GM12878 (cell line): ENCODE results near the gene PIGL. TPM values are rescaled to one million over a fixed set of nuclear protein-coding genes. Genes with fewer than 3 reads are reported as not detected.

Experiments
- ATAC-seq: fragments of 200-7000 bp; cut with Tn5 transposase; 3 replicates; pipeline ENCODE4 v1.9.1; 2020; ENCODE audit warnings: mild to moderate bottlenecking, moderate library complexity
- BruUV-seq: library from RNA; stranded (reverse); fragments of 400-500 nt; replicated peaks from 2 replicates; lab custom pipeline; 2021; lab: Mats Ljungman, UMichigan
- CTCF ChIA-PET: fragments of 300-600 bp; sonication (Branson Sonifier 250); formaldehyde crosslinking; extraction: SDS; loops from one replicate; lab custom pipeline; 2021; ENCODE audit warnings: inconsistent platforms; lab: Yijun Ruan, JAX
- POLR2A ChIA-PET: fragments of 350-600 bp; formaldehyde crosslinking; extraction: SDS; loops from one replicate; lab custom pipeline; 2021; ENCODE audit warnings: inconsistent platforms; lab: Charles Lee
- RAD21 ChIA-PET: fragments of 300-600 bp; sonication (Branson Sonifier 250); formaldehyde crosslinking; loops from one replicate; lab custom pipeline; 2023; ENCODE audit warnings: antibody characterized with exemption; ENCODE audit not compliant: unreplicated experiment; lab: Charles Lee
- SMC1A ChIA-PET: fragments of 300-600 bp; sonication (Branson Sonifier 250); formaldehyde crosslinking; loops from one replicate; lab custom pipeline; 2023; ENCODE audit not compliant: unreplicated experiment, uncharacterized antibody; lab: Charles Lee
- DNase-seq: peaks from one replicate; pipeline ENCODE4 v3.0.0-alpha.2; 2011; ENCODE audit warnings: low read depth, low spot score
- FAIRE-seq: peaks from 3 replicates; lab custom pipeline; 2011; peaks lifted over from hg19 to GRCh38; lab: Jason Lieb, UNC
- H2AFZ ChIP-seq: 2 replicates; pipeline ENCODE4 v1.6.0; 2011; ENCODE audit warnings: low read depth, low read length, control low read depth; ENCODE audit not compliant: control insufficient read depth
- H3K27ac ChIP-seq: 2 replicates; pipeline ENCODE4 v1.5.1; 2011; ENCODE audit warnings: control low read depth; ENCODE audit not compliant: control insufficient read depth, insufficient read depth
- H3K27me3 ChIP-seq, 2 experiments: replicated peaks in 1 of 2; 2 replicates each; pipeline versions ENCODE4 v1.6.0 to v1.6.1; 2011; ENCODE audit warnings: low read length in 1 of 2; ENCODE audit not compliant: control insufficient read depth in 2 of 2, insufficient read depth in 2 of 2
- H3K36me3 ChIP-seq, 2 experiments: 2 replicates each; pipeline ENCODE4 v1.5.1; 2011; ENCODE audit warnings: low read length in 1 of 2; ENCODE audit not compliant: control insufficient read depth in 2 of 2, insufficient read depth in 2 of 2
- H3K4me1 ChIP-seq: 2 replicates; pipeline ENCODE4 v1.6.1; 2011; ENCODE audit warnings: mild to moderate bottlenecking, low read length, moderate library complexity, mixed read lengths; ENCODE audit not compliant: control insufficient read depth, insufficient read depth
- H3K4me2 ChIP-seq: 2 replicates; pipeline ENCODE4 v1.6.0; 2011; ENCODE audit warnings: control low read depth; ENCODE audit not compliant: control insufficient read depth, insufficient read depth
- H3K4me3 ChIP-seq: fragments of 200-600 bp; sonication (generic); 2 replicates; pipeline ENCODE4 v1.5.1; 2016
- H3K79me2 ChIP-seq: 2 replicates; pipeline ENCODE4 v1.6.0; 2011; ENCODE audit warnings: low read length; ENCODE audit not compliant: control insufficient read depth, insufficient read depth
- H3K9ac ChIP-seq: 2 replicates; pipeline ENCODE4 v1.8.0; 2011; ENCODE audit warnings: low read length, control low read depth, mixed read lengths; ENCODE audit not compliant: control insufficient read depth, insufficient read depth
- H3K9me3 ChIP-seq: replicated peaks from 3 replicates; pipeline ENCODE4 v1.5.1; 2011; ENCODE audit warnings: mild to moderate bottlenecking, low read length; ENCODE audit not compliant: control insufficient read depth, insufficient read depth
- H4K20me1 ChIP-seq: 2 replicates; pipeline ENCODE4 v1.6.0; 2011; ENCODE audit not compliant: control insufficient read depth, insufficient read depth
- ASH2L ChIP-seq: fragments of 300-600, 200-600 bp; sonication (generic); IDR thresholded peaks from 2 replicates; pipeline ENCODE4 v1.6.1; 2017; ENCODE audit warnings: low read depth, mild to moderate bottlenecking, borderline replicate concordance
- BMI1 ChIP-seq: fragments of 450-650 bp; IDR thresholded peaks from 2 replicates; pipeline ENCODE4 v1.6.1; 2016; ENCODE audit warnings: mild to moderate bottlenecking, moderate library complexity, borderline replicate concordance
- BRCA1 ChIP-seq: IDR thresholded peaks from 2 replicates; pipeline ENCODE4 v1.6.1; 2011; ENCODE audit warnings: low read depth, low read length, improper control_type of control experiment
- E2F8 ChIP-seq: fragments of 450-650 bp; IDR thresholded peaks from 2 replicates; pipeline ENCODE4 v1.6.1; 2018; ENCODE audit warnings: mild to moderate bottlenecking, low read depth, moderate library complexity; ENCODE audit not compliant: partially characterized antibody
- HDAC2 ChIP-seq: fragments of 200-600 bp; sonication (generic); IDR thresholded peaks from 2 replicates; pipeline ENCODE4 v1.6.1; 2017
- PAX8 ChIP-seq: fragments of 450-650 bp; IDR thresholded peaks from 2 replicates; pipeline ENCODE4 v1.6.1; 2017; ENCODE audit warnings: mild to moderate bottlenecking, moderate library complexity
- SIX5 ChIP-seq: IDR thresholded peaks from 2 replicates; pipeline ENCODE4 v1.6.1; 2011; ENCODE audit warnings: mild to moderate bottlenecking, low read depth, low read length, moderate library complexity; ENCODE audit not compliant: severe bottlenecking
- SKIL ChIP-seq: fragments of 450-650 bp; IDR thresholded peaks from 2 replicates; pipeline ENCODE4 v1.6.1; 2017; ENCODE audit warnings: mild to moderate bottlenecking, low read depth, inconsistent platforms; ENCODE audit not compliant: poor library complexity, severe bottlenecking
- ZNF217 ChIP-seq: fragments of 450-650 bp; IDR thresholded peaks from 2 replicates; pipeline ENCODE4 v1.6.1; 2017; ENCODE audit warnings: antibody characterized with exemption, mild to moderate bottlenecking
- ZNF592 ChIP-seq: fragments of 450-650 bp; IDR thresholded peaks from 2 replicates; pipeline ENCODE4 v1.6.1; 2017; ENCODE audit warnings: mild to moderate bottlenecking, moderate library complexity
- WGBS: methylation state at CpG from one replicate; pipeline ENCODE4 v1.1.6; 2016; ENCODE audit warnings: low lambda C conversion rate; ENCODE audit not compliant: insufficient replicate concordance, insufficient coverage; ENCODE audit errors: missing lambda C conversion rate; 5-methylcytosine and 5-hydroxymethylcytosine counted together
- in situ Hi-C: fragments of 300-500 bp; cut with MboI; formaldehyde crosslinking; loops from 9 replicates; pipeline ENCODE4 v1.14.3; 2018; ENCODE audit warnings: mixed read lengths
- intact Hi-C: fragments of 100-400 bp; cut with micrococcal nuclease; formaldehyde crosslinking; loops from one replicate; pipeline ENCODE4 v1.14.2; 2022; ENCODE audit not compliant: unreplicated experiment
- polyA plus RNA-seq, 11 experiments: library from polyadenylated mRNA; depleted of rRNA in 4 of 11; unstranded in 6 of 11; stranded (reverse) in 5 of 11; fragments of >200 nt; fragmentation: Nextera tagmentation in 4 of 11; fragmentation: Illumina TruSeq in 1 of 11; extraction: Ambion mirVana in 4 of 11; extraction: Trizol in 1 of 11; gene quantifications; 1 replicate in 1 of 11; 2 replicates in 10 of 11; pipeline versions ENCODE4 v1.2.1 to v1.2.3, GENCODE V29; 2011 to 2016; ENCODE audit warnings: inconsistent platforms in 2 of 11, missing spikeins in 2 of 11, low read depth in 1 of 11
- total RNA-seq, 4 experiments: library from RNA; depleted of rRNA in 3 of 4; stranded (reverse); fragments of >200 nt in 3 of 4; fragmentation: Illumina TruSeq in 1 of 4; extraction: Trizol in 1 of 4; gene quantifications; 2 replicates each; pipeline versions ENCODE4 v1.2.1 to v1.2.3, GENCODE V29; 2013 to 2021
- TF ChIP-seq, protein P1 (sequence below): fragments of 450-650 bp; formaldehyde crosslinking; IDR thresholded peaks from 2 replicates; pipeline ENCODE4 v1.5.0; 2022; ENCODE audit warnings: mild to moderate bottlenecking, missing genetic modification characterization

The PIGL gene
- total and polyA plus RNA-seq, 10 of the 15 experiments (the other 5 are each of a cell fraction or from before 2014, with no cell fraction given) = 25.9 to 52.5 (median 30.2) TPM

GRCh38 chr17:16342979-16343378 lies 126.0 kb downstream of the PIGL start:
- WGBS = 97% methylated on average over 4 of the region's 4 CpGs
- Histone ChIP-seq H4K20me1 (no peaks in the 10 kb centered on the region), H3K36me3 (peaks cover 3 to 4% of the 10 kb centered on the region in 2 experiments; a peak in 3 of 4 replicates), H3K9ac (no peak overlapping the region), H3K4me2 (no peak overlapping the region), H2AFZ (no peak overlapping the region), H3K27me3 (no peaks in the 10 kb centered on the region), H3K27ac (no peak overlapping the region), H3K79me2 (no peaks in the 10 kb centered on the region), H3K4me3 (no peak overlapping the region), H3K4me1 (no peaks in the 10 kb centered on the region), H3K9me3 (no peaks in the 10 kb centered on the region)
- no peak for FAIRE-seq
- DNase-seq = no peak
- ChIA-PET RAD21 (no interaction called here), CTCF (interaction anchor here (0.7 to 1.2 kb wide), 2 partner anchors 9 to 20 kb away, joined by 3 to 5 read pairs; no protein-coding TSS in a partner anchor), SMC1A (interaction anchor here (1.1 kb wide), 1 partner anchor 125 kb away, joined by 3 read pairs; no protein-coding TSS in a partner anchor), POLR2A (no interaction called here)
- in situ Hi-C loops = no loop called here
- ATAC-seq = no peak
- BruUV-seq = no TSS peak
- intact Hi-C loops = no loop called here
- TF ChIP-seq HDAC2 (no peak), E2F8 (no peak), ZNF592 (no peak), ZNF217 (no peak), PAX8 (no peak), BRCA1 (no peak), ASH2L (no peak), SIX5 (no peak), SKIL (no peak), BMI1 (no peak)
- TF ChIP-seq, protein P1, sequence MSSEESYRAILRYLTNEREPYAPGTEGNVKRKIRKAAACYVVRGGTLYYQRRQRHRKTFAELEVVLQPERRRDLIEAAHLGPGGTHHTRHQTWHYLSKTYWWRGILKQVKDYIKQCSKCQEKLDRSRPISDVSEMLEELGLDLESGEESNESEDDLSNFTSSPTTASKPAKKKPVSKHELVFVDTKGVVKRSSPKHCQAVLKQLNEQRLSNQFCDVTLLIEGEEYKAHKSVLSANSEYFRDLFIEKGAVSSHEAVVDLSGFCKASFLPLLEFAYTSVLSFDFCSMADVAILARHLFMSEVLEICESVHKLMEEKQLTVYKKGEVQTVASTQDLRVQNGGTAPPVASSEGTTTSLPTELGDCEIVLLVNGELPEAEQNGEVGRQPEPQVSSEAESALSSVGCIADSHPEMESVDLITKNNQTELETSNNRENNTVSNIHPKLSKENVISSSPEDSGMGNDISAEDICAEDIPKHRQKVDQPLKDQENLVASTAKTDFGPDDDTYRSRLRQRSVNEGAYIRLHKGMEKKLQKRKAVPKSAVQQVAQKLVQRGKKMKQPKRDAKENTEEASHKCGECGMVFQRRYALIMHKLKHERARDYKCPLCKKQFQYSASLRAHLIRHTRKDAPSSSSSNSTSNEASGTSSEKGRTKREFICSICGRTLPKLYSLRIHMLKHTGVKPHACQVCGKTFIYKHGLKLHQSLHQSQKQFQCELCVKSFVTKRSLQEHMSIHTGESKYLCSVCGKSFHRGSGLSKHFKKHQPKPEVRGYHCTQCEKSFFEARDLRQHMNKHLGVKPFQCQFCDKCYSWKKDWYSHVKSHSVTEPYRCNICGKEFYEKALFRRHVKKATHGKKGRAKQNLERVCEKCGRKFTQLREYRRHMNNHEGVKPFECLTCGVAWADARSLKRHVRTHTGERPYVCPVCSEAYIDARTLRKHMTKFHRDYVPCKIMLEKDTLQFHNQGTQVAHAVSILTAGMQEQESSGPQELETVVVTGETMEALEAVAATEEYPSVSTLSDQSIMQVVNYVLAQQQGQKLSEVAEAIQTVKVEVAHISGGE (CRISPR knock-in tag) = no peak
